Gastrocnemius medialis (tissue), 4 donors: ENCODE measurements around the gene PIK3R6. TPM values are rescaled to one million over a fixed set of nuclear protein-coding genes. Genes with fewer than 3 reads are reported as not detected.

ENCODE experiments used
- ATAC-seq, 2 donors: fragments of 150-250 bp; one replicate each; pipeline ENCODE4 v1.9.1; 2016
- DNase-seq, 2 donors: peaks; one replicate each; pipeline ENCODE4 v3.0.0-alpha.2; 2019
- H3K27ac ChIP-seq, 4 donors: fragments of 200-600 bp; sonication (generic); 1 replicate in 1 of 4; 2 replicates in 3 of 4; pipeline ENCODE4 v1.5.1; 2016 to 2018; ENCODE audit warnings: mild to moderate bottlenecking in 2 of 4, moderate library complexity in 1 of 4
- H3K27me3 ChIP-seq, 3 donors: fragments of 200-600 bp; sonication (generic) in 2 of 3; 1 replicate in 1 of 3; 2 replicates in 2 of 3; pipeline versions ENCODE4 v1.5.1 to v1.6.0; 2016 to 2019; ENCODE audit warnings: mild to moderate bottlenecking in 1 of 3, moderate library complexity in 1 of 3
- H3K36me3 ChIP-seq, 2 donors: fragments of 200-600 bp; sonication (generic) in 1 of 2; one replicate each; pipeline ENCODE4 v1.5.1; 2017 to 2018
- H3K4me1 ChIP-seq, 2 donors: fragments of 200-600 bp; sonication (generic) in 1 of 2; one replicate each; pipeline ENCODE4 v1.5.1; 2016 to 2017; ENCODE audit warnings: mild to moderate bottlenecking in 2 of 2
- H3K4me3 ChIP-seq, 4 donors: fragments of 200-600 bp; sonication (generic) in 3 of 4; 1 replicate in 1 of 4; 2 replicates in 3 of 4; pipeline ENCODE4 v1.5.1; 2016 to 2019; ENCODE audit warnings: mild to moderate bottlenecking in 2 of 4
- H3K9me3 ChIP-seq, 3 donors: fragments of 200-600 bp; sonication (generic) in 2 of 3; 1 replicate in 1 of 3; 2 replicates in 2 of 3; pipeline ENCODE4 v1.5.1; 2016 to 2019
- CTCF ChIP-seq, 5 experiments: fragments of 450-650 bp in 3 of 5; fragments of 200-600 bp in 2 of 5; sonication (generic) in 2 of 5; IDR thresholded peaks in 4 of 5; conservative IDR thresholded peaks in 1 of 5; 1 replicate in 4 of 5; 2 replicates in 1 of 5; pipeline ENCODE4 v1.5.1; 2016 to 2019; ENCODE audit warnings: antibody characterized with exemption in 5 of 5, mild to moderate bottlenecking in 3 of 5, moderate library complexity in 3 of 5
- POLR2A ChIP-seq, 2 donors: fragments of 450-650 bp; IDR thresholded peaks; one replicate each; pipeline ENCODE4 v1.6.1; 2017; ENCODE audit warnings: antibody characterized with exemption in 2 of 2, mild to moderate bottlenecking in 2 of 2, moderate library complexity in 2 of 2
- in situ Hi-C, 4 donors: fragments of 200-750 bp; cut with MboI; loops; one replicate each; pipeline versions ENCODE4 v1.15.0 to v1.8.0; 2017; ENCODE audit warnings: low sequenced_read_pairs in 4 of 4
- intact Hi-C: fragments of 100-400 bp; cut with DNase I; formaldehyde crosslinking; loops from one replicate; pipeline ENCODE4 v1.15.1; 2023; ENCODE audit warnings: low total_unique reads
- total RNA-seq, 4 donors: library from RNA; depleted of rRNA; stranded (reverse); fragments of >200 nt; gene quantifications; one replicate each; pipeline versions ENCODE4 v1.1.0 to v1.2.3, GENCODE V29; 2016

Gene PIK3R6
- total RNA-seq, 4 donors from 2014 or later = 0.09 to 0.24 (median 0.16) TPM; not detected in 1

- H3K36me3 ChIP-seq = no peaks in the 10 kb centered on the region
- H3K4me3 ChIP-seq = no peak overlapping the region
- in situ Hi-C loops = no loop called here
- DNase-seq (no peak), ATAC-seq (no peak)
- H3K4me1 ChIP-seq = no peaks in the 10 kb centered on the region
- intact Hi-C loops = no loop called here
- no peaks in the 10 kb centered on the region for H3K9me3 ChIP-seq
- TF ChIP-seq POLR2A (IDR thresholded peaks at IDR 0.05) = no peak
- TF ChIP-seq CTCF (IDR thresholded peaks at IDR 0.05 in 4 of 5, conservative IDR thresholded peaks at IDR 0.05 in 1 of 5) = no peak
- H3K27me3 ChIP-seq = peaks cover 0 to 2% (median 0%) of the 10 kb centered on the region in 3 donors
- H3K27ac ChIP-seq = no peak overlapping the region
Observed at GRCh38 chr17:8792646-8793045, 74.8 kb downstream of the PIK3R6 start.

DNA sequence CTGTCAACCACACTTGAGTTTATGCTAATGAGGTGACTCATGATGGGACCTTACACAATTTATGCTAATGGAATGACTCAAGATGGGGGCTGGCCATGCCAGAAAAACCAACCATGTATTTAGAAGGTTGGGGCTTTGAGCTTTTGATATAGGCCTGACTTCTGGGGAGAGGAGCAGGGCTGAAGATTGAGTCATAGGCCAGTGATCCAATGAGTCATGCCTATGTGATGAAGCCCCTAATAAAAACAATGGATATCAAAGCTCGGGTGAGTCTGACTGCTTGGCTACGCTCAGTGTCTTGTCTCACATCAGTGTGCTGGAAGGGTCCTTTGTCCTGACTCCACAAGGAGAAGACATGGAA, 75.6 kb downstream of the PIK3R6 start:
- in situ Hi-C loops = no loop called here
- TF ChIP-seq POLR2A (IDR thresholded peaks at IDR 0.05) = no peak
- no peak for TF ChIP-seq CTCF (IDR thresholded peaks at IDR 0.05 in 4 of 5, conservative IDR thresholded peaks at IDR 0.05 in 1 of 5)
- Histone ChIP-seq H3K27me3 (peaks cover 0 to 2% (median 0%) of the 10 kb centered on the region in 3 donors), H3K4me3 (no peak overlapping the region), H3K27ac (no peak overlapping the region), H3K4me1 (no peaks in the 10 kb centered on the region), H3K36me3 (no peaks in the 10 kb centered on the region), H3K9me3 (no peaks in the 10 kb centered on the region)
- intact Hi-C loops = no loop called here
- ATAC-seq (no peak), DNase-seq (no peak)

DNA sequence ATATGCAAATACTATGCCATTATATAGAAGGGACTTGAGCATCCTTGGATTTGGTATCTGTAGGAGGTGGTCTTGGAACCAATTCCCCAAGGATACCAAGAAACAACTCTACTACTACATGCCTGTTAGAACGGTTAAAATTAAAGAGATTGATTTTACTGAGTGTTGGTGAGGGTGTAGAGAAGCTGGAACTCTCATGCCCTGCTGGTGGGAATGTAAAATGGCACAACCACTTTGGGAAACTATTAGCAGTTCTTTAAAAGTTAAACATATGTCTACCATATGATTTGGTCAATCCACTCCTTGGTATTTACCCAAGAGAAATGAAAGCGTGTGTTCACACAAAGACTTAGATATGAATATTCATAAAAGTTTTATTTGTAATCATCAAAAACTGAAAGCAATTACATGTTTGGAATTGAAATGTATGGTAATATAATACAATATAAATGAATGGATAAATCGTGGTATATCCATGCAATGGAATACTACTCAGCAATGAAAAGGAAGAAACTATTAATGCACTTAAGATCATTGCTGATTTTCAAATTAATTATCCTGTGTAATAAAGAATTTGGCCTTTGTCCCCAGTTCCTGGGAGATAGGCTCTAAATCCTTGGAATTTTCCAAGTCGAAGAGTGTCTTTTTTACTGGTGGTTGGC, 76.1 kb downstream of the PIK3R6 start:
- no peak overlapping the region for H3K27ac ChIP-seq
- H3K36me3 ChIP-seq = no peaks in the 10 kb centered on the region
- in situ Hi-C loops = no loop called here
- peaks cover 0 to 2% (median 0%) of the 10 kb centered on the region in 3 donors for H3K27me3 ChIP-seq
- DNase-seq = no peak
- ATAC-seq = no peak
- no peaks in the 10 kb centered on the region for H3K4me1 ChIP-seq
- no peak overlapping the region for H3K4me3 ChIP-seq
- no peaks in the 10 kb centered on the region for H3K9me3 ChIP-seq
- intact Hi-C loops = no loop called here
- TF ChIP-seq CTCF (IDR thresholded peaks at IDR 0.05 in 4 of 5, conservative IDR thresholded peaks at IDR 0.05 in 1 of 5) (no peak), POLR2A (IDR thresholded peaks at IDR 0.05) (no peak)

GRCh38 chr17:8789743-8790142, 77.7 kb downstream of the PIK3R6 start:
- H3K36me3 ChIP-seq = no peaks in the 10 kb centered on the region
- in situ Hi-C loops (loop anchor here in 1 of 4 donors (10.0 kb wide), 1 partner anchor 65 kb away; no protein-coding TSS in a partner anchor), intact Hi-C loops (no loop called here)
- H3K4me1 ChIP-seq = no peaks in the 10 kb centered on the region
- ATAC-seq = no peak
- DNase-seq = no peak
- no peaks in the 10 kb centered on the region for H3K9me3 ChIP-seq
- H3K4me3 ChIP-seq = no peak overlapping the region
- TF ChIP-seq CTCF (IDR thresholded peaks at IDR 0.05 in 4 of 5, conservative IDR thresholded peaks at IDR 0.05 in 1 of 5) (no peak), POLR2A (IDR thresholded peaks at IDR 0.05) (no peak)
- no peaks in the 10 kb centered on the region for H3K27me3 ChIP-seq
- no peak overlapping the region for H3K27ac ChIP-seq

GRCh38 chr17:8788998-8789397, 78.5 kb downstream of the PIK3R6 start:
- no peak for ATAC-seq
- intact Hi-C loops (no loop called here), in situ Hi-C loops (loop anchor here in 1 of 4 donors (10.0 kb wide), 1 partner anchor 64 kb away; no protein-coding TSS in a partner anchor)
- Histone ChIP-seq H3K4me1 (no peaks in the 10 kb centered on the region), H3K4me3 (no peak overlapping the region), H3K27ac (no peak overlapping the region), H3K9me3 (no peaks in the 10 kb centered on the region), H3K27me3 (no peaks in the 10 kb centered on the region), H3K36me3 (no peaks in the 10 kb centered on the region)
- TF ChIP-seq CTCF (IDR thresholded peaks at IDR 0.05 in 4 of 5, conservative IDR thresholded peaks at IDR 0.05 in 1 of 5) = no peak
- no peak for TF ChIP-seq POLR2A (IDR thresholded peaks at IDR 0.05)
- DNase-seq = no peak
